OCI-LY3 (cell line): ENCODE results near the gene TPCN2.

Experiments used
- H2AFZ ChIP-seq: fragments of 200-600, 300-600 bp; shearing (Covaris generic); 2 replicates; pipeline ENCODE4 v1.6.0; 2014; ENCODE audit warnings: antibody characterized with exemption, low read depth, low read length
- H3K27ac ChIP-seq: fragments of 200-600, 300-600 bp; sonication (generic); 2 replicates; pipeline ENCODE4 v1.5.1; 2014; ENCODE audit warnings: mild to moderate bottlenecking, low read length, moderate library complexity, mixed read lengths
- H3K27me3 ChIP-seq: fragments of 200-600, 300-600 bp; sonication (generic); 2 replicates; pipeline ENCODE4 v1.6.1; 2014; ENCODE audit warnings: low read depth, low read length, mixed read lengths
- H3K36me3 ChIP-seq: fragments of 200-600, 300-600 bp; sonication (generic); replicated peaks from 2 replicates; pipeline ENCODE3; 2014; ENCODE audit warnings: low read depth, low read length, mixed read lengths
- H3K4me1 ChIP-seq: fragments of 300-600, 200-600 bp; sonication (generic); 2 replicates; pipeline ENCODE4 v1.6.1; 2014; ENCODE audit warnings: low read length, mixed read lengths
- H3K4me2 ChIP-seq: fragments of 200-600, 300-600 bp; sonication (generic); 2 replicates; pipeline ENCODE4 v1.6.1; 2014; ENCODE audit warnings: low read length, mixed read lengths
- H3K4me3 ChIP-seq: fragments of 300-600, 200-600 bp; sonication (generic); 2 replicates; pipeline ENCODE4 v1.5.1; 2014; ENCODE audit warnings: antibody characterized with exemption, mild to moderate bottlenecking, low read length, moderate library complexity
- H3K79me2 ChIP-seq: fragments of 300-600, 200-600 bp; shearing (Covaris generic); 2 replicates; pipeline ENCODE4 v1.6.1; 2014; ENCODE audit warnings: mild to moderate bottlenecking, low read length, mixed read lengths
- H3K9ac ChIP-seq: fragments of 300-600, 200-600 bp; shearing (Covaris generic); 2 replicates; pipeline ENCODE4 v1.6.0; 2014; ENCODE audit warnings: mild to moderate bottlenecking, low read length, moderate library complexity
- H3K9me3 ChIP-seq: fragments of 200-600, 300-600 bp; shearing (Covaris generic); 2 replicates; pipeline ENCODE4 v1.6.1; 2014; ENCODE audit warnings: low read length, mixed read lengths; ENCODE audit not compliant: insufficient read depth
- H4K20me1 ChIP-seq: fragments of 200-600, 300-600 bp; sonication (generic); 2 replicates; pipeline ENCODE4 v1.6.1; 2016; ENCODE audit warnings: low read length, mixed read lengths; ENCODE audit not compliant: insufficient read depth
- CTCF ChIP-seq: fragments of 200-600, 300-600 bp; sonication (generic); IDR thresholded peaks from 2 replicates; pipeline ENCODE4 v1.5.1; 2014; ENCODE audit warnings: antibody characterized with exemption, low read length, low read depth
- EZH2phosphoT487 ChIP-seq: fragments of 200-600 bp; shearing (Covaris generic); IDR thresholded peaks from 2 replicates; pipeline ENCODE4 v1.6.1; 2018; ENCODE audit warnings: antibody characterized with exemption, mixed run types, low read depth

Gene TPCN2

GRCh38 chr11:69053169-69053477, 4.4 kb downstream of the TPCN2 start:
- TF ChIP-seq CTCF (no peak), EZH2phosphoT487 (no peak)
- H3K36me3 ChIP-seq: peaks cover 30% of the 10 kb centered on the region
- peaks cover 33% of the 10 kb centered on the region for H3K4me1 ChIP-seq
- H3K4me3 ChIP-seq: no peak overlapping the region
- no peak overlapping the region for H3K27ac ChIP-seq
- H3K79me2 ChIP-seq: peaks cover 65% of the 10 kb centered on the region
- H2AFZ ChIP-seq: no peak overlapping the region
- no peaks in the 10 kb centered on the region for H3K27me3 ChIP-seq
- peaks cover 31% of the 10 kb centered on the region for H4K20me1 ChIP-seq
- no peak overlapping the region for H3K4me2 ChIP-seq
- H3K9me3 ChIP-seq: no peaks in the 10 kb centered on the region
- H3K9ac ChIP-seq: no peak overlapping the region

GRCh38 chr11:69053546-69054396, 5.0 kb downstream of the TPCN2 start:
- Histone ChIP-seq H3K27ac (no peak overlapping the region), H3K9me3 (no peaks in the 10 kb centered on the region), H2AFZ (no peak overlapping the region), H3K79me2 (peaks cover 65% of the 10 kb centered on the region), H3K4me3 (no peak overlapping the region), H3K4me2 (no peak overlapping the region), H3K36me3 (peaks cover 31% of the 10 kb centered on the region), H3K27me3 (no peaks in the 10 kb centered on the region), H3K9ac (no peak overlapping the region), H3K4me1 (peaks cover 30% of the 10 kb centered on the region), H4K20me1 (peaks cover 31% of the 10 kb centered on the region)
- TF ChIP-seq EZH2phosphoT487 (no peak), CTCF (no peak)

- Histone ChIP-seq H3K4me1 (peaks cover 29% of the 10 kb centered on the region), H3K4me3 (0 out of 2 replicates have a peak overlapping the region, but pooled peaks have one; percentile 61), H3K9me3 (no peaks in the 10 kb centered on the region), H4K20me1 (peaks cover 31% of the 10 kb centered on the region), H3K79me2 (peaks cover 57% of the 10 kb centered on the region), H2AFZ (no peak overlapping the region), H3K4me2 (peak overlapping the region; percentile 88), H3K27me3 (no peaks in the 10 kb centered on the region), H3K27ac (peak overlapping the region; percentile 95), H3K9ac (no peak overlapping the region), H3K36me3 (peaks cover 34% of the 10 kb centered on the region)
- no peak for TF ChIP-seq EZH2phosphoT487
- no peak for TF ChIP-seq CTCF
Measured at GRCh38 chr11:69054397-69055211, 5.9 kb downstream of the TPCN2 start.

GRCh38 chr11:69055212-69055586, 6.5 kb downstream of the TPCN2 start:
- Histone ChIP-seq H3K4me2 (peak overlapping the region; percentile 88), H3K4me3 (peak overlapping the region; percentile 61), H3K4me1 (peaks cover 25% of the 10 kb centered on the region), H3K27me3 (no peaks in the 10 kb centered on the region), H2AFZ (no peak overlapping the region), H3K79me2 (peaks cover 52% of the 10 kb centered on the region), H3K27ac (peak overlapping the region; percentile 95), H3K9me3 (no peaks in the 10 kb centered on the region), H3K9ac (peak overlapping the region; percentile 73; the same call in 1 of the 2 replicates), H3K36me3 (peaks cover 29% of the 10 kb centered on the region), H4K20me1 (peaks cover 33% of the 10 kb centered on the region)
- TF ChIP-seq CTCF (no peak), EZH2phosphoT487 (no peak)
